Central memory CD8-positive, alpha-beta T cell (primary cell): ENCODE results near the gene PNRC2.
"Not testable (repeated sequence)": the region's sequence is repeated elsewhere in the genome, so short reads cannot be mapped to it uniquely, and the experiment has no call there.

Experiments used
- ATAC-seq: fragments of 150-1000 bp; cut with Tn5 transposase; replicated peaks from 2 replicates; pipeline ENCODE4 v1.10.0; 2022; ENCODE audit warnings: mild to moderate bottlenecking, moderate FRiP score, moderate number of reproducible peaks; ENCODE audit not compliant: poor library complexity, severe bottlenecking; ENCODE audit errors: extremely low read depth
- DNase-seq, 2 donors: peaks; one replicate each; pipeline ENCODE4 v3.0.0; 2021; ENCODE audit warnings: low spot score in 2 of 2
- H3K27ac Mint-ChIP-seq: one replicate; pipeline ENCODE4 v1.8.0; 2022; ENCODE audit warnings: low read depth, mild to moderate bottlenecking, moderate library complexity, mixed read lengths
- H3K27me3 Mint-ChIP-seq: one replicate; pipeline ENCODE4 v1.8.0; 2022; ENCODE audit warnings: mixed read lengths
- H3K36me3 Mint-ChIP-seq: one replicate; pipeline ENCODE4 v1.8.0; 2022; ENCODE audit warnings: mild to moderate bottlenecking, moderate library complexity, mixed read lengths; ENCODE audit not compliant: insufficient read depth
- H3K4me1 Mint-ChIP-seq: one replicate; pipeline ENCODE4 v1.8.0; 2022; ENCODE audit warnings: mixed read lengths
- H3K4me3 Mint-ChIP-seq: one replicate; pipeline ENCODE4 v1.8.0; 2022; ENCODE audit warnings: mild to moderate bottlenecking, moderate library complexity, mixed read lengths
- H3K9me3 Mint-ChIP-seq: one replicate; pipeline ENCODE4 v1.8.0; 2022; ENCODE audit warnings: mixed read lengths

The PNRC2 gene

DNA sequence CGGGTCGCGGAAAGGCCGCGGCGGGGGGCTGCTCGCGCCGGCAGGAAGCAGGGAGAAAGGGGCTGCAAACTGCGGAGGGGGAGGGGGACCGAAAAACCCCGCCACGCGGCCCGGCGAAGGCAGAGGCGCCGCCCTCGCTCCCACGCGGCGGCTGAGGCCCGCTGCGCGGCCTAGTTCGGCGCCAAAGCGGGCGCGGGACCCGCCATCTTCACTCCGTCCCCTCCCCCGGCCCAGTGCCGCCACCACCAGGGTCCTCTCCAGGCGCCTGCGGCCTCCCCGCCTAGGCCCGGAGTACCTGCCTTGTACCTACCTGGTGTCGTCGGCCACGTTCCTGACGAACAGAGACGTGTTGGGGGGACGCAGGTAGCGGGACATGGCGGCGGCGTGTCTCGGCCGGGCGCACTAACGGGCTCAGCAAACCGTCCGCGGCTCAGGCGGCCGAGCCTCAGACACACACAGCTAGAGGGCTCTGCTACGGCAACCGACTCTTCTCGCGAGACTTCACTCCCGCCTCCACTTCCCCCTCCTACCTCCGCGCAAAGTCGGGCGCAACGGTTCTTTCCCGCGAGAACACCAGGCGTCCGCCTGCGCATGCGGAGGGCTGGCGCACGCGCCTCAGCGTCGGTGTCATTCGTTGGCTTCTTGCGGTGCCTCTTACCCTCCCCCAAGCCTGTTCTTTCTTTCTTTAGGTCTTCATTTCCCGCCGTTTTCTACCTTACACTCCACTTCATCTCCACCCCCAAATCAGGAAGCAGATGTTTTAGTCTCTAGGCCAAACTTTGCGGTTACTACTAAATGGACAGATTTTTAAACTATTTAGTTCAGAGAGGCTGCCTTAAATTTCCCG lies 20.5 kb downstream of the PNRC2 start, which contains the start of gene SRSF10:
Gene SRSF10 (minus strand): TSS at position 447 of the 847 bp plus-strand sequence. CDS start 72 bp downstream, at position 375.
- Mint-ChIP-seq H3K27me3 (no peaks in the 10 kb centered on the region), H3K4me1 (peaks cover 47% of the 10 kb centered on the region), H3K27ac (peak within 1 kb of the TSS; percentile 95), H3K9me3 (no peaks in the 10 kb centered on the region), H3K36me3 (peaks cover 21% of the 10 kb centered on the region), H3K4me3 (peak within 1 kb of the TSS; percentile 91)
- DNase-seq, result peak; percentile 89 to 97
- ATAC-seq, result peak; percentile 93

GRCh38 chr1:23980728-23981070 lies 21.1 kb downstream of the PNRC2 start:
- H3K36me3 Mint-ChIP-seq, result peaks cover 20% of the 10 kb centered on the region
- H3K9me3 Mint-ChIP-seq, result no peaks in the 10 kb centered on the region
- ATAC-seq (no peak), DNase-seq (peak in 1 of 2 donors; percentile 21)
- H3K4me1 Mint-ChIP-seq, result peaks cover 43% of the 10 kb centered on the region
- H3K27ac Mint-ChIP-seq, result peak overlapping the region; percentile 95
- peak overlapping the region; percentile 91 for H3K4me3 Mint-ChIP-seq
- H3K27me3 Mint-ChIP-seq, result no peaks in the 10 kb centered on the region

DNA sequence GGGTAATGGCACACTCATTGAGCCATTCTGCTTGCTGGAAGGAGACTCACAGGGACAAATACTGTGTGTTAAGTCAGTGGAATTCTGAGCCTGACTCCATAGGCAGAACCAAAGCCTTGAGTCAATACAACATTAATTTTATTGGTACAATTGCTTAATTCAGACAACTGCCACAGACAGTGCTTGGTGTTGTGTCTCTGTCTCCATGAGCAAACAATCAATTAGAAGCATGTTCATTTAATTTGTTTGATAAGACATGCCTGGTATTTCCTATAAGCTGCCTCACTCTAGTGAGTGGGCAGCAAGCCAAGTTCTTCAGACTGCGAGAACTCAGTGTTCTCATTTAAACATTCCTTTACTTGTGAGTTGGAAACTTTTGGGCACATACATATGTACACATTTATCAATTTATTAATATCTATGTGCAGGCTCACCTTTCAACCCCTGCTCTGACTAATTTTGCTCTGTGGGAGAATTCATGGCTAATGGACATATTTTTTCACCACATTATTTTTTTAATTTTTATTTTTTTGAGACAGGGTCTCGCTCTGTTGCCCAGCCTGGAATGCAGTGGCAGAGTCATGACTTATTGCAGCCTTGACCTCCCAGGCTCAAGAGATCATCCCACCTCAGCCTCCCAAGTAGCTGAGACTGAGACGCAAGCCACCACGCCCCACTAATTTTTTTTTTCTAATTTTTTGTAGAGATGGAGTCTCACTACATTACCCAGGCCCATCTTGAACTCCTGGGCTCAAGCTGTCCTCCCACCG lies 25.0 kb downstream of the PNRC2 start:
- Mint-ChIP-seq H3K27ac (no peak overlapping the region), H3K4me3 (no peak overlapping the region), H3K4me1 (peaks cover 9% of the 10 kb centered on the region), H3K27me3 (no peaks in the 10 kb centered on the region), H3K36me3 (peaks cover 10% of the 10 kb centered on the region), H3K9me3 (no peaks in the 10 kb centered on the region)
- no peak for DNase-seq
- ATAC-seq, result no peak

DNA sequence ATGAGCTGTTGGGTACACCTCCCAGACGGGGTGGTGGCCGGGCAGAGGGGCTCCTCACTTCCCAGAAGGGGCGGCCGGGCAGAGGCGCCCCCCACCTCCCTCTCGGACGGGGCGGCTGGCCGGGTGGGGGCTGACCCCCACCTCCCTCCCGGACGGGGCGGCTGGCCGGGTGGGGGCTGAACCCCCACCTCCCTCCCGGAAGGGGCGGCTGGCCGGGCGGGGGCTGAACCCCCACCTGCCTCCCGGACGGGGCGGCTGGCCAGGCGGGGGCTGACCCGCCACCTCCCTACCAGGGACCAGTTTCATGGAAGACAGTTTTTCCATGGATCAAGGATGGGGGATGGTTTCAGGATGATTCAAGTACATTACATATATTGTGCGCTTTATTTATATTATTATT lies 27.4 kb downstream of the PNRC2 start:
- DNase-seq, result not testable (repeated sequence)

GRCh38 chr1:23989263-23989662 lies 29.6 kb downstream of the PNRC2 start:
- H3K9me3 Mint-ChIP-seq, result no peaks in the 10 kb centered on the region
- no peak overlapping the region for H3K27ac Mint-ChIP-seq
- peaks cover 1% of the 10 kb centered on the region for H3K36me3 Mint-ChIP-seq
- DNase-seq (no peak), ATAC-seq (no peak)
- no peaks in the 10 kb centered on the region for H3K27me3 Mint-ChIP-seq
- H3K4me1 Mint-ChIP-seq, result no peaks in the 10 kb centered on the region
- H3K4me3 Mint-ChIP-seq, result no peak overlapping the region

More for the DNA sequence above, 27.4 kb downstream of the PNRC2 start:
- not testable (repeated sequence) for ATAC-seq, H3K27ac Mint-ChIP-seq, H3K4me3 Mint-ChIP-seq, H3K36me3 Mint-ChIP-seq, H3K4me1 Mint-ChIP-seq, H3K27me3 Mint-ChIP-seq, H3K9me3 Mint-ChIP-seq

DNA sequence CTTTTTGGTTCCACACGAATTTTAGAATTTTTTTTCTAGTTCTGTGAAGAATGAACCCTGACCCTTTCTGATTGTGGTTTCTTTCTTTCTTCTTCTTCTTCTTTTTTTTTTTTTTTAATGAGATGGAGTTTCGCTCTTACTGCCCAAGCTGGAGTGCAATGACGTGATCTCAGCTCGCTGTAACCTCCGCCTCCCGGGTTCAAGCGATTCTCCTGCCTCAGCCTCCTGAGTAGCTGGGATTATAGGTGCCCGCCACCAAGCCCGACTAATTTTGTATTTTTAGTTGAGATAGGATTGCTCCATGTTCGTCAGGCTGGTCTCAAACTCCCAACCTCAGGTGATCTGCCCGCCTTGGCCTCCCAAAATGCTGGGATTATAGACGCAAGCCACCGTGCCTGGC lies 32.4 kb downstream of the PNRC2 start:
- H3K9me3 Mint-ChIP-seq, H3K4me3 Mint-ChIP-seq, DNase-seq, H3K27me3 Mint-ChIP-seq, ATAC-seq, H3K27ac Mint-ChIP-seq, H3K36me3 Mint-ChIP-seq, H3K4me1 Mint-ChIP-seq: not testable (repeated sequence)

GRCh38 chr1:23995431-23995837 lies 35.8 kb downstream of the PNRC2 start:
- H3K4me3 Mint-ChIP-seq, result no peak overlapping the region
- no peaks in the 10 kb centered on the region for H3K27me3 Mint-ChIP-seq
- H3K36me3 Mint-ChIP-seq, result peaks cover 2% of the 10 kb centered on the region
- DNase-seq, result no peak
- no peak overlapping the region for H3K27ac Mint-ChIP-seq
- no peak for ATAC-seq
- H3K4me1 Mint-ChIP-seq, result no peaks in the 10 kb centered on the region
- H3K9me3 Mint-ChIP-seq, result no peaks in the 10 kb centered on the region

GRCh38 chr1:23996700-23997229 lies 37.1 kb downstream of the PNRC2 start:
- ATAC-seq (no peak), DNase-seq (no peak)
- Mint-ChIP-seq H3K27me3 (no peaks in the 10 kb centered on the region), H3K9me3 (no peaks in the 10 kb centered on the region), H3K4me1 (no peaks in the 10 kb centered on the region), H3K36me3 (peaks cover 2% of the 10 kb centered on the region), H3K27ac (no peak overlapping the region), H3K4me3 (no peak overlapping the region)

DNA sequence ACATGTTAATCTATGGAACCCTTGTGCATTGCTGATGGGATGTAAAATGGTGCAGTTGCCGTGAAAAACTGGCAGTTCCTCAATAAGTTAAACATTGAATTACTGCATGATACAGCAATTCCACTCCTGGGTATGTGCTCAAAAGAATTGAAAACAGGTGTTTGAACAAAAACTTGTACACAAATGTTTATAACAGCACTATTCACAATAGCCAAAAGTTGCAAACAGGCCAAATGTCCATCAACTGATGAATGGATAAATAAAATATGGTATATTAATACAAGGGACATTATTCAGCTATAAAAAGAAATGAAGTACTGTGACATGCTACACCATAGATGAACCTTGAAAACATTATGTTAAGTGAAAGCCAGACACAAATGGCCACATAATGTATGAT lies 38.2 kb downstream of the PNRC2 start:
- Mint-ChIP-seq H3K4me3 (no peak overlapping the region), H3K4me1 (no peaks in the 10 kb centered on the region), H3K27me3 (peaks cover 4% of the 10 kb centered on the region), H3K36me3 (peaks cover 1% of the 10 kb centered on the region), H3K27ac (no peak overlapping the region), H3K9me3 (no peaks in the 10 kb centered on the region)
- ATAC-seq (no peak), DNase-seq (no peak)

DNA sequence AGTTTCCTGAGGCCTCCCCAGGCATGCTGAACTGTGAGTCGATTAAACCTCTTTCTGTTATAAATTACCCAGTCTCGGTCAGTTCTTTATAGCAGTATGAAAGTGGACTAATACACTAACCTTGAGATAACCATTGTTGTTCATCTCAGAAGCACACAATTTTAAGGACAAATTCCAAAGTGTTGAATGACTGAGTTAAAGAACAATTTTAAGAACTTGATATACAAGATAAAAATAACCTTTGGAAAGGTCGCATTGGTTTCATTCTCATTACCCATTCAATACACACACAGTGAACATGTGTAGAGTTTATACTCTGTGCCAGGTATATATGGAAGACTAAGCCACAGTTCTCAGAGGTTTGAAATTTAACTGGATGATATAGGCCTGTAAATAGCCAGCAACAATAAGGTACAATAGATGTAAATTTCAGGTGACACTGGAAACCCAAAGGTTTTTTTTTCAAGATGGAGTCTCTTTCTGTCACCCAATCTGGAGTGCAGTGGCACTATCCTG lies 39.6 kb downstream of the PNRC2 start:
- Mint-ChIP-seq H3K9me3 (no peaks in the 10 kb centered on the region), H3K4me1 (no peaks in the 10 kb centered on the region), H3K27me3 (peaks cover 17% of the 10 kb centered on the region), H3K36me3 (peaks cover 1% of the 10 kb centered on the region), H3K27ac (no peak overlapping the region), H3K4me3 (no peak overlapping the region)
- no peak for DNase-seq
- no peak for ATAC-seq

GRCh38 chr1:24002695-24003094 lies 43.1 kb downstream of the PNRC2 start:
- Mint-ChIP-seq H3K4me3 (no peak overlapping the region), H3K27me3 (peaks cover 28% of the 10 kb centered on the region), H3K27ac (no peak overlapping the region), H3K9me3 (no peaks in the 10 kb centered on the region), H3K36me3 (no peaks in the 10 kb centered on the region), H3K4me1 (no peaks in the 10 kb centered on the region)
- DNase-seq (no peak), ATAC-seq (no peak)

DNA sequence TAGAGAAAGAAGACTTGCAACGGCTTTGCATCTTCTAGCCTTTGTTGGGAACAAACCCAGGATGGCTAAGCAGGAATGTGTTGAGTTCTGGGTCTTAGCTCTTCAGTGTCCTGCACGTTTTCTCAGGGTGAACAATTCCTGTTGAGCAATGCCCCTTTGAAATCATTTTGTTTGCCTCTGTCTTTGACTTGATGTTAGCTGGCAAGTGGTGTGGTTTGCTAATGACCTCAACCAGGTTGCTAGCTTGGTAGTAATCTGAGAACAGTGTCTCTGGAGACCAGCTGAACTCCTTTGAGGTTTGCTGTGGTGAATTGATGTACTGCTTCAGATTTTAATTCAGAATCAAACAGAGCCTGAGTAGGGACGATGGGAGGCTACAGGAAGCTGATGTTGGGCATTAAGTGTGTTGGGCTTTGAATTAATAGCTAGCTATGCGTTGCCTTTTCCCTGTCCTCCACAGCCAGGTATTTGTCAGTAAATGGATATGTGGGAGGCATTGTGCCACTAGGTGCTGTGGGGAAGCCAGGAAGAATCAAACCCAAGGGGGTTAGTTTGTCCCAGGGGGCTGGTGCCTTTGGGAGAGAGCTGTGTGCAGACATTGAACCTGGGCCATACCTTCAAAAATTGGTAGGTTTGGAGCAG lies 43.8 kb downstream of the PNRC2 start:
- Mint-ChIP-seq H3K27ac (no peak overlapping the region), H3K36me3 (no peaks in the 10 kb centered on the region), H3K9me3 (no peaks in the 10 kb centered on the region), H3K27me3 (peaks cover 28% of the 10 kb centered on the region), H3K4me1 (no peaks in the 10 kb centered on the region), H3K4me3 (no peak overlapping the region)
- ATAC-seq (no peak), DNase-seq (no peak)
